Activated gamma-delta T cell treated with anti-CD3 and anti-CD28 coated beads, Interleukin-2, amount 50 U/mL, for 16 hours (primary cell): ENCODE measurements around the gene TMEM41A.

Source experiments
- DNase-seq: peaks from one replicate; pipeline ENCODE4 v3.0.0-alpha.2; 2020; ENCODE audit warnings: low read depth

TMEM41A gene

GRCh38 chr3:185498503-185499396 is at the start of gene TMEM41A:
Gene TMEM41A (minus strand): TSS chr3:185499035. CDS start chr3:185498961, 74 bp downstream.
- peak; percentile 81 for DNase-seq

- no peak for DNase-seq
Observed at GRCh38 chr3:185540695-185541094, 41.9 kb upstream of the TMEM41A start.

GRCh38 chr3:185539934-185540333 is 41.1 kb upstream of the TMEM41A start:
- DNase-seq = no peak

DNA sequence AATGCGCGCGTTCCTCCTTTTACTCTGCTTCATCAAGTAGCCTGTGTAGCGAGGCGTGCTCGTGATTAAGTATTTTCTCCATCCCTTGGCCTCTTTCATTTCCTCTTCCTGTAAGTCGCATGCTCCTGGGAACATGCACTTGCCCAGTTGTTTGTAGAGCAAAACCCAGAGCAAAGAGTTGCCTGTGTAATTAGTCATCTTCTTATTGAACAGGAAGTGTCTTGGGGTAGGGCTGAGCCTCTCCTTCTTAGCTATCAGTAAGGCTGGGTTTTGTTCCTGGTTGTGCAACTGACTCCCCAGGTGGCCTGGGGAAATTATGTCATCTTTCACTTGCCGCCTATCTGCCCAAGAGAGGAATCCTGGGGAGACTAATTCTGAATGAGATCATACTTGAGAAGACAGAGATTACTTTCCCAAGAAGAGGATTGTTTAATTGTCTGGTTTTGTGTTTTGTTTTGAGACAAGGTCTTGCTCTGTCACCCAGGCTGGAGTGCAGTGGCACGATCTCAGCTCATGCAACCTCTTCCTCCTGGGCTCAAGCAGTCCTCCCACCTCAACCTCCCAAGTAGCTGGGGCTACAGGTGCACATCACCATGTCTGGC is 38.6 kb upstream of the TMEM41A start:
- DNase-seq = no peak

DNA sequence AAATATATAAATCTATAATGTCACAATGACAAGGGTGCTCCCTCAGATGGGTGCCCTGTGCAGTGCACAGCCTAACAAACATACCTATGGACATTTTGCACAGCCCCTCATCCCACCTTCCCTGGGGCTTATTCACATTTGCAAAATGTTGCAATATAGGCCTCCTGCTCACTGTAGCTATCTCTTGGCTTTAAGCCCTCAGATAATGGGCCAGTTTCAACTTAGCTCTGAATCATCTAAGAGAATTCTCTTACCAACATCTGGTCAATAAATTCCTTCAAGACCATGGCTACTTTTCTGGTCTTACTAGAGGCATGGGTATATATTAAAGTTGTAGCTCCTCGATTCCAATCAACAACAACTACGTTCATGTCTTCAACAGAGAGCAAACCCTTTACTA is 35.7 kb upstream of the TMEM41A start:
- DNase-seq = no peak

- DNase-seq = no peak
Observed at GRCh38 chr3:185532901-185533300, 34.1 kb upstream of the TMEM41A start.

DNA sequence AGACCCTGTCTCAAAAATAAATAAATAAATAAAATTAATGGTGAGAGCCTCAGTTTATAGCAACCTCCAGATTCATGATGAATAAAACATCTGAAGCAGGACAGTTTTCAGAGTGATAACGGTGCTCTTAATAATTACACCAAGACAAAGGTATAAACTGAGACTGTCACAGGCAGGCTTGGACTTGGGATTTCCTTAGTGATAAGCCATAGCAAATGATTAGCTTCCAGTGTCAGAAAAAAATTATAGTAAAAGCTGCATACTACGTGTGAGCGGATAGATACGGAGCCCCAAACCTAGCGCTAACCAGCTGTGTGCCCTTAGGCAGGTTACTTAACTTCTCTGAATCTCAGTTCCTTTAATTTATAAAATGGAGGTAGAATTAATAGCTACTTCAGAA is 32.0 kb upstream of the TMEM41A start:
- DNase-seq = no peak

GRCh38 chr3:185528532-185528931 is 29.7 kb upstream of the TMEM41A start:
- no peak for DNase-seq

- DNase-seq = no peak
Observed at GRCh38 chr3:185527364-185527763, 28.5 kb upstream of the TMEM41A start.

- DNase-seq = no peak
Observed at GRCh38 chr3:185526349-185526951, 27.6 kb upstream of the TMEM41A start.

DNA sequence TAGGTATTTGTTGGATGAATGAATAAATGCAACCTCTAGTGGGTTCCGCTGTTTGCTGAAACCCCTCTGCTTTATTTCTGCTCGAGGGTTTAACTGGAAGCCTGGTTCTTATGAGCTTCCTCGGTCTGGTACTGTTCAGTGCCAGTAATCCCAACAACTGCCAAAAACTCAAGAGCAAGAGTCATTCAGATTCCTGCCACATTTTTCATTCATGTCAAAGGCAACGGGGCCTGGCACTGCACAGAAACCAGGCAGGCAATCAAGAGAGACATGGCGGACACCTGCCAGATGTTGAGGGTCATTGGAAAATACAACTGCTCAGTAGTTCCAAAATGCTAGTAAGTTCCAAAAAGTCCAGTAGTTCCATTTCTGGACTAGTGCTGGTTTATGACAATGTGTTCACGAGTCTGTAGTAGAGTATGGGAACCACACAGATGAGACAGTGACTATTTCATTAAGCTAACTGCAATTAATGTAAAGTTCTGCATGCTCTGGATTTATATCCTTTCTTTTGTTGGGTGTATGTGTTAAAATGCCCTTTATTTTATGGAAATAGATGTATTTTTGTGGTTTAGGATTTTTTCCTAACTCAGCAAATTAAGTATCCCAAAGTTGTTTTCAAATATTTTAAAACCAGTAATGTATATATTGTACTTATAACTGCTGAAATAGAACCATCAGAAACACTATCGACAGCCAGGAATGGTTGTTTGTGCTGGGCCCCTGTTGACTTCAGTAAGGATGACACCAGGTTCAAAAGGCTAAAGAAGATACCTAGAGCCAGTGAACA is 22.7 kb upstream of the TMEM41A start:
- no peak for DNase-seq

DNA sequence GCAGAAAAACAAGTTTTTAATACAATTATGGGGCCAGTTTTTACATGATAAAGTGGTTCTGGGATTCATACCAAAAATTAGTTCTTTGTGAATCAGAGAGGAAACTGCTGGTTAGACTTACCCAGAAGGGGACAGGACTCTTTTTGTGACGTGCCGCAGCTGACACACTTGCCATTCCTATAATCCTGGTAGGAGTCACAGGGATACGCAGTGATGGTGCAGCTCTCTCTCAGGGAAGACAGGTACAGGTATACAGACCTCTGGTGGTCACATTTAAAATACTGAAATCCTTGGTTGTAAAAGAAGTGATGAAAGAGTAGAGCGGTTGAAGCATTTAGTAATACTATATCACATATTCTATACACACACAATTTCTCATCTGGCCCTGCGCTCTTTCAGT is 20.2 kb upstream of the TMEM41A start:
- no peak for DNase-seq

DNA sequence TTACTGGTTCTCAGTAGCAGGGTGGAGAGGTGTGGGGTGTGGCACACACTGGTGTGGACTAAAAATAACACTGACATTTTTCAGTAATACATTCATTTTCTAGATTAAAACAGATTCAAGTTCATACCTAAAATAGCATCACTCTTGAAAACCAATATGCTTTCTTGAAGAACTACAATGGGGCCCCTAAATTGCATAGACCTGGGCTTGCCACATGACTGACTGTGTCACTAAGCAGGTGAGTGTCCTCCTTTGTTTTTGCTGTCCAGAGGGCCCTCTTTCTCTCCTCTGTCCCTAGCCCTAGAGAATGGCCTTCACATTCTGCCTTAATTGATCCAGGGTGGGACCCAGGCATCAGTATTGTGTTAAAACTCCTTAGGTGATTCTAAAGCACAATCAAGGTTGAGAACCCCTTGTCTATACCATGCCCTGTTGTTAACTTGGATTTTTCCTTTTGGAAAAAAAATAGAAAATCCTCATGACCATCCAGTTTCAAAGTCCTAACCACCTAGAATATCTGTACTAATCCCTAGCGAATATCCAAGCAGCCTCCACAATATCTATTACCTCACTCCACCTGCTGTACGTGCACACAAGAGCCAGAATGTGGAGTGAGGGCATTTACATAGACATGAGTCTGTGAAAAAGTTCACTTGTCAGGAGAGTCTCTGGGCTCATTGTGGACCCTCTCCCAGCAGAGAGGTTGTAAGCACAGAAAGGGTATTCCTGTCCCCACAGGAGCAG is 18.7 kb upstream of the TMEM41A start:
- DNase-seq = no peak

GRCh38 chr3:185511711-185512110 is 12.9 kb upstream of the TMEM41A start:
- DNase-seq = no peak

DNA sequence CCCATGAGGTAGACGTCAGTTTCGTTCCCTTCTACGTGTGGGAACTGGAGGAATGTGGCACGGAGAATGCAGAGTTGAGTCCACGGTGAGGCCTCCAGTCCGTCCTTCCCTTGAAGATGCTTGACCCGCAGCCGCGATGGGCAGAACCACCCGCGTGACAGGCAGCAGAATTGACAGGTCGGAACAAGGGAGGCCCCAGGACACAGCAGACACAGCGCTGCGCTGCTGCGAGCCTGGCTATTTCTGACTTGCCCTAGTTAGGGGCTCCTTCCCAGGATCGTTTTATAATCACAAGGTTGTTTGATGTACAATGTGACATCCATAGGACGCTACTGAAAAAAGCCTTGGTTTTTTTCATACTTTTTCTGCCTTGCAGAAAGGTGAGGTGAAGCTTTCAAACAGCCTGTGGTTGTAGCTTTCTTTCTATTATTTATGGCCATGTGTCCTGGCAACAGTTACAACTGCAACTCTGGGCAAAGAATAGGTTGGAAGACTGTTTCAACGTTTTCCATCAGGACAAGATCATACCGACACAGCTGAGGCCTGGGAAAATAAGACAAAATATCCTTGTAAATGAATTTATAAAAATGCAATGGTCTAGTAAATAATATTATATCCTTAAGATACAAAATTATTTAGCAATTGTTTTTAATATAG is 9.6 kb upstream of the TMEM41A start:
- no peak for DNase-seq

- DNase-seq = no peak
Observed at GRCh38 chr3:185507883-185508282, 9.0 kb upstream of the TMEM41A start.

DNA sequence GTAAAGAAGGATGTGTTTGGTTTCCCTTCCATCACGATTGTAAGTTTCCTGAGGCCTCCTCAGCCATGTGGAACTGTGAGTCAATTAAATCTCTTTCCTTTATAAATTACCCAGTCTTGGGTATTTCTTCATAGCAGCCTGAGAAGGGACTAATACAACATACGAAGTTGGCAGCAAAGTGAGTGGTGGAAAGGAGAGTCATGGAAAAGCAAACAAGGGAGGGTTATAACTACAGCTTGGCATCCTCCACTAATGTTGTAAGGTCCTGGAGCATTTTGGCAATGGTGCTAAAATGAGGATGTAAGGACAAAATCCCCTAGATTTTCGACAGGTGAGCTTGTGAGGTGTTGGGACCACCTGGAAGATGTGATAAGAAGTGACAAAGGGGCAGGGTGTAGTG is 5.8 kb upstream of the TMEM41A start:
- DNase-seq = no peak

DNA sequence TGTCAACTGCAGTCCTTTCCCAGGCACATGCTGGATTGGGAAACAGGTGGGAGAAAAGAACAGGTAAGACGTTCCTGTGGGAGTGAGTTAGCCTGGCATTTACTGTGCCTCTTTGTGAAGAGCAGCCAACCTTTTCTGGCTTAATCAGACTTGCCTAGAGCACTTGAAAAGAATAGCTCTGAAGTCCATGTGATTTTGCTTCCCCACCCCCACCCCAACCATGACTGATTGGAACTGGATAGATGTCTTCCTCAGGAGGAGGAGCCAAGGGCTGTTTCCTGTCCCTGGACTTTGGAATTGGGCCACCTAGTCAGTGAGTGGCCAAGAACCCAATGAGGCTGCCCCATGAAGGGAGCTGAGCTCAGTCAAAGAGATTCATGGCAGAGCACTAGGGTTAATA is 4.7 kb upstream of the TMEM41A start:
- DNase-seq = no peak

DNA sequence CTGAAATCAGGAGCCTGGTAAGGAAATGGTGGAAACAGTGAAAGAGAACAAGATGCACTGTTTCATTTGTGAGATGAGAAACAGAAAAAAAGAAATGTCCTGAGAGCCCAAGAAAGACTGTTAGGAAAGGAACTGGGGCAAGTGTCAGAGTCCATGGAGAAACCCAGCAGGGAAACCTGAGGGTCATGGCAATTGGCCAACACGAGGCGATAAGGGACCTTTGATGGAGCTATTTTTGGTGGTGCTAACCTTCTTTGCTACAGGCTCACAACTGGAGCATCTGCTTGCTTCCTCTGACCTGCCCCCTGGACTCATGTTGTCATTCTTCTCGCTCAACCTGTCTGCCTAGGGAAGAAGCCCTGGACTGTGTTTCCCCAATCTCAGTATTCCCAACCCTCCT is 4.2 kb upstream of the TMEM41A start:
- no peak for DNase-seq

GRCh38 chr3:185490241-185490640 is 8.6 kb downstream of the TMEM41A start:
- DNase-seq = no peak

- DNase-seq = no peak
Observed at GRCh38 chr3:185489462-185489861, 9.4 kb downstream of the TMEM41A start.
